ENCODE measurements around the gene MAP3K12. TPM values are rescaled to one million over a fixed set of nuclear protein-coding genes. Genes with fewer than 3 reads are reported as not detected.

MAP3K12 gene
- total RNA-seq, 1 donor from 2014 or later: 17.2 TPM

GRCh38 chr12:53431187-53431586, 68.1 kb downstream of the MAP3K12 start:
- no peaks in the 10 kb centered on the region for H3K36me3 ChIP-seq
- Mint-ChIP-seq H3K27ac (no peak overlapping the region), H3K36me3 (no peaks in the 10 kb centered on the region), H3K9me3 (no peaks in the 10 kb centered on the region), H3K27me3 (ENCODE audit: insufficient read depth, low read depth) (peaks cover 8% of the 10 kb centered on the region), H3K4me3 (no peak overlapping the region), H3K4me1 (peaks cover 13% of the 10 kb centered on the region)
- no peak for TF ChIP-seq EZH2 (IDR thresholded peaks at IDR 0.05)
- TF ChIP-seq EZH2phosphoT487 (IDR thresholded peaks at IDR 0.05): no peak
- TF ChIP-seq CTCF (IDR thresholded peaks at IDR 0.05): no peak
- H3K9ac ChIP-seq: no peak overlapping the region
- no peak overlapping the region for H3K4me3 ChIP-seq
- no peaks in the 10 kb centered on the region for H3K27me3 ChIP-seq
- no peaks in the 10 kb centered on the region for H3K4me1 ChIP-seq
- no peak overlapping the region for H3K4me2 ChIP-seq
- H3K79me2 ChIP-seq (ENCODE audit: low read depth): no peaks in the 10 kb centered on the region
- no peaks in the 10 kb centered on the region for H3F3A ChIP-seq (ENCODE audit: low read depth)
- no peak for DNase-seq (ENCODE audit: low spot score)
- H2AFZ ChIP-seq (replicated peaks): no peak overlapping the region
- no peaks in the 10 kb centered on the region for H3K9me3 ChIP-seq (ENCODE audit: low read depth)
- H4K20me1 ChIP-seq (ENCODE audit: low read depth): no peaks in the 10 kb centered on the region
- H3K27ac ChIP-seq: no peak overlapping the region

- no peak overlapping the region for H3K4me2 ChIP-seq
- no peaks in the 10 kb centered on the region for H3K36me3 ChIP-seq
- TF ChIP-seq CTCF (IDR thresholded peaks at IDR 0.05): no peak
- no peak for TF ChIP-seq EZH2 (IDR thresholded peaks at IDR 0.05)
- no peaks in the 10 kb centered on the region for H3K27me3 ChIP-seq
- H3K9ac ChIP-seq: no peak overlapping the region
- no peak for DNase-seq (ENCODE audit: low spot score)
- peaks cover 18% of the 10 kb centered on the region for H3K4me1 Mint-ChIP-seq
- no peaks in the 10 kb centered on the region for H3K9me3 Mint-ChIP-seq
- H3K4me3 ChIP-seq: no peak overlapping the region
- H3K9me3 ChIP-seq (ENCODE audit: low read depth): no peaks in the 10 kb centered on the region
- H3K27ac Mint-ChIP-seq: no peak overlapping the region
- H3K4me1 ChIP-seq: peaks cover 3% of the 10 kb centered on the region
- H4K20me1 ChIP-seq (ENCODE audit: low read depth): no peaks in the 10 kb centered on the region
- H3K27ac ChIP-seq: no peak overlapping the region
- H3K36me3 Mint-ChIP-seq: no peaks in the 10 kb centered on the region
- H3K4me3 Mint-ChIP-seq: no peak overlapping the region
- H3F3A ChIP-seq (ENCODE audit: low read depth): no peaks in the 10 kb centered on the region
- H3K27me3 Mint-ChIP-seq (ENCODE audit: insufficient read depth, low read depth): peaks cover 4% of the 10 kb centered on the region
- H3K79me2 ChIP-seq (ENCODE audit: low read depth): no peaks in the 10 kb centered on the region
- H2AFZ ChIP-seq (replicated peaks): no peak overlapping the region
Measured at GRCh38 chr12:53430116-53430515, 69.1 kb downstream of the MAP3K12 start.

Small RNA genes lying within 50 kb of the gene (small RNA-seq; reads per million reads assigned to genes)
- gene AC023509.3: not detected

Other genes starting within 250 kb of the MAP3K12 start
- gene ESPL1, start 231.2 kb downstream of the MAP3K12 start, total RNA-seq (ENCODE audit: low replicate concordance): 34.3 and 54.0 TPM in 2 replicates
- 425 and 443 TPM in 2 replicates for gene PFDN5, start 203.9 kb downstream of the MAP3K12 start, total RNA-seq (ENCODE audit: low replicate concordance)
- 48.8 and 55.7 TPM in 2 replicates for gene MYG1, start 199.8 kb downstream of the MAP3K12 start, total RNA-seq (ENCODE audit: low replicate concordance)
- gene AAAS, start 177.8 kb downstream of the MAP3K12 start, total RNA-seq (ENCODE audit: low replicate concordance): 51.0 and 105 TPM in 2 replicates
- 0.74 and 0.90 TPM in 2 replicates for gene SP7, start 163.1 kb downstream of the MAP3K12 start, total RNA-seq (ENCODE audit: low replicate concordance)
- gene SP1, start 119.3 kb downstream of the MAP3K12 start, total RNA-seq (ENCODE audit: low replicate concordance): 67.8 and 71.0 TPM in 2 replicates
- 0.34 TPM in 1 of 2 replicates, not detected in the other for gene AMHR2, start 75.6 kb downstream of the MAP3K12 start, total RNA-seq (ENCODE audit: low replicate concordance)
- 52.2 and 67.2 TPM in 2 replicates for gene PRR13, start 57.7 kb downstream of the MAP3K12 start, total RNA-seq (ENCODE audit: low replicate concordance)
- 403 and 435 TPM in 2 replicates for gene PCBP2, start 47.4 kb downstream of the MAP3K12 start, total RNA-seq (ENCODE audit: low replicate concordance)
- 32.4 and 72.4 TPM in 2 replicates for gene TARBP2, start 1.8 kb upstream of the MAP3K12 start, total RNA-seq (ENCODE audit: low replicate concordance)
- not detected in 2 replicates for gene NPFF, start 8.0 kb upstream of the MAP3K12 start, total RNA-seq (ENCODE audit: low replicate concordance)
- 12.7 and 15.9 TPM in 2 replicates for gene ATF7, start 126.9 kb upstream of the MAP3K12 start, total RNA-seq (ENCODE audit: low replicate concordance)
- 461 and 715 TPM in 2 replicates for gene ATP5MC2, start 176.6 kb upstream of the MAP3K12 start, total RNA-seq (ENCODE audit: low replicate concordance)
- 25.3 and 46.0 TPM in 2 replicates for gene CALCOCO1, start 228.0 kb upstream of the MAP3K12 start, total RNA-seq (ENCODE audit: low replicate concordance)

Data from neural progenitor cell (in vitro differentiated cells).